Measurements from ENCODE around the gene KHDC4. TPM values are rescaled to one million over a fixed set of nuclear protein-coding genes. Genes with fewer than 3 reads are reported as not detected.

KHDC4 gene
- total RNA-seq, 4 donors from 2014 or later, result 18.2 to 46.3 (median 26.3) TPM

- TF ChIP-seq POLR2A (IDR thresholded peaks at IDR 0.05) (no peak), CTCF (IDR thresholded peaks at IDR 0.05 in 4 of 5, conservative IDR thresholded peaks at IDR 0.05 in 1 of 5) (no peak)
- Histone ChIP-seq H3K36me3 (peaks cover 3 to 73% of the 10 kb centered on the region in 2 donors), H3K9me3 (no peaks in the 10 kb centered on the region), H3K4me3 (no peak overlapping the region), H3K4me1 (peaks cover 8 to 16% of the 10 kb centered on the region in 2 donors), H3K27me3 (no peaks in the 10 kb centered on the region), H3K27ac (no peak overlapping the region)
- ATAC-seq, result no peak
- no peak for DNase-seq
- intact Hi-C loops (cut with DNase I; ENCODE audit: low total_unique reads) (no loop called here), in situ Hi-C loops (cut with MboI; ENCODE audit: low sequenced_read_pairs in 4 of 4) (no loop called here)
Observed at GRCh38 chr1:155913969-155914757, 20.1 kb downstream of the KHDC4 start.

- intact Hi-C loops (cut with DNase I; ENCODE audit: low total_unique reads), result no loop called here
- TF ChIP-seq POLR2A (IDR thresholded peaks at IDR 0.05), result no peak
- no peak for TF ChIP-seq CTCF (IDR thresholded peaks at IDR 0.05 in 4 of 5, conservative IDR thresholded peaks at IDR 0.05 in 1 of 5)
- no peak overlapping the region for H3K4me3 ChIP-seq
- peaks cover 8 to 16% of the 10 kb centered on the region in 2 donors for H3K4me1 ChIP-seq
- in situ Hi-C loops (cut with MboI; ENCODE audit: low sequenced_read_pairs in 4 of 4), result no loop called here
- H3K27ac ChIP-seq, result peak overlapping the region; percentile 89 to 96 (median 93)
- H3K36me3 ChIP-seq, result peaks cover 0 to 70% of the 10 kb centered on the region in 2 donors
- no peaks in the 10 kb centered on the region for H3K27me3 ChIP-seq
- ATAC-seq (no peak), DNase-seq (no peak)
- H3K9me3 ChIP-seq, result no peaks in the 10 kb centered on the region
Observed at GRCh38 chr1:155912056-155912536, 22.1 kb downstream of the KHDC4 start.

- Histone ChIP-seq H3K27me3 (no peaks in the 10 kb centered on the region), H3K27ac (peak within 1 kb of the TSS; percentile 89 to 96 (median 93)), H3K36me3 (peaks cover 0 to 70% of the 10 kb centered on the region in 2 donors), H3K4me1 (peaks cover 8 to 16% of the 10 kb centered on the region in 2 donors), H3K4me3 (peak within 1 kb of the TSS; percentile 73 to 99 (median 83)), H3K9me3 (no peaks in the 10 kb centered on the region)
- intact Hi-C loops (cut with DNase I; ENCODE audit: low total_unique reads), result loop anchor here (1.0 to 2.0 kb wide), 3 partner anchors 23 to 167 kb away; partner anchors contain the start of genes KHDC4 and SYT11
- DNase-seq (peak; percentile 72 to 84), ATAC-seq (peak; percentile 93 to 95)
- TF ChIP-seq CTCF (IDR thresholded peaks at IDR 0.05 in 4 of 5, conservative IDR thresholded peaks at IDR 0.05 in 1 of 5) (peak in 2 of 5 experiments; percentile 20 to 35), POLR2A (IDR thresholded peaks at IDR 0.05) (peak; percentile 59 to 65)
- in situ Hi-C loops (cut with MboI; ENCODE audit: low sequenced_read_pairs in 4 of 4), result no loop called here
Observed at GRCh38 chr1:155911156-155912055, 22.8 kb downstream of the KHDC4 start, which contains the start of gene RIT1. RIT1 (minus strand) TSS chr1:155911349; CDS start chr1:155910761, 588 bp downstream.

GRCh38 chr1:155910621-155911121 lies 23.5 kb downstream of the KHDC4 start:
- intact Hi-C loops (cut with DNase I; ENCODE audit: low total_unique reads), result loop anchor here (1.0 to 2.0 kb wide), 3 partner anchors 24 to 166 kb away; partner anchors contain the start of genes KHDC4 and SYT11
- DNase-seq, result no peak
- ATAC-seq, result peak; percentile 51 to 55

More at GRCh38 chr1:155910621-155911121, 23.5 kb downstream of the KHDC4 start:
- H3K4me1 ChIP-seq, result peaks cover 8 to 16% of the 10 kb centered on the region in 2 donors
- H3K27me3 ChIP-seq, result no peaks in the 10 kb centered on the region
- peak overlapping the region; percentile 73 to 99 (median 83) for H3K4me3 ChIP-seq
- H3K27ac ChIP-seq, result peak overlapping the region; percentile 89 to 96 (median 93)
- TF ChIP-seq POLR2A (IDR thresholded peaks at IDR 0.05) (no peak), CTCF (IDR thresholded peaks at IDR 0.05 in 4 of 5, conservative IDR thresholded peaks at IDR 0.05 in 1 of 5) (no peak)
- in situ Hi-C loops (cut with MboI; ENCODE audit: low sequenced_read_pairs in 4 of 4), result no loop called here
- peaks cover 0 to 70% of the 10 kb centered on the region in 2 donors for H3K36me3 ChIP-seq
- no peaks in the 10 kb centered on the region for H3K9me3 ChIP-seq
